Choroid plexus epithelial cell (primary cell): Measurements from ENCODE around the gene SNX30.

Source experiments
- DNase-seq: peaks from one replicate; pipeline ENCODE4 v3.0.0-alpha.2; 2010; ENCODE audit warnings: low read depth
- H3K4me3 ChIP-seq: 2 replicates; pipeline ENCODE4 v1.5.1; 2011; ENCODE audit warnings: low read depth, mild to moderate bottlenecking, control low read depth, low read length, moderate library complexity
- CTCF ChIP-seq: conservative IDR thresholded peaks from 2 replicates; pipeline ENCODE4 v1.5.1; 2011; ENCODE audit warnings: low read depth, mild to moderate bottlenecking, control low read depth, inconsistent platforms, low read length, moderate library complexity

The SNX30 gene

GRCh38 chr9:112881331-112881730, 130.8 kb downstream of the SNX30 start:
- peak; percentile 76 for DNase-seq
- TF ChIP-seq CTCF: no peak
- H3K4me3 ChIP-seq: no peak overlapping the region

GRCh38 chr9:112884101-112884500, 133.5 kb downstream of the SNX30 start:
- DNase-seq: peak; percentile 26
- no peak for TF ChIP-seq CTCF
- H3K4me3 ChIP-seq: no peak overlapping the region

- no peak overlapping the region for H3K4me3 ChIP-seq
- no peak for DNase-seq
- no peak for TF ChIP-seq CTCF
These were observed 134.2 kb downstream of the SNX30 start for GRCh38 chr9:112884721-112885120.

GRCh38 chr9:112885324-112885723, 134.8 kb downstream of the SNX30 start:
- no peak for DNase-seq
- TF ChIP-seq CTCF: no peak
- H3K4me3 ChIP-seq: no peak overlapping the region

GRCh38 chr9:112886351-112886750, 135.8 kb downstream of the SNX30 start:
- no peak for DNase-seq
- no peak for TF ChIP-seq CTCF
- no peak overlapping the region for H3K4me3 ChIP-seq

GRCh38 chr9:112887381-112887780, 136.8 kb downstream of the SNX30 start:
- peak; percentile 22 for TF ChIP-seq CTCF
- H3K4me3 ChIP-seq: no peak overlapping the region
- DNase-seq: no peak

DNA sequence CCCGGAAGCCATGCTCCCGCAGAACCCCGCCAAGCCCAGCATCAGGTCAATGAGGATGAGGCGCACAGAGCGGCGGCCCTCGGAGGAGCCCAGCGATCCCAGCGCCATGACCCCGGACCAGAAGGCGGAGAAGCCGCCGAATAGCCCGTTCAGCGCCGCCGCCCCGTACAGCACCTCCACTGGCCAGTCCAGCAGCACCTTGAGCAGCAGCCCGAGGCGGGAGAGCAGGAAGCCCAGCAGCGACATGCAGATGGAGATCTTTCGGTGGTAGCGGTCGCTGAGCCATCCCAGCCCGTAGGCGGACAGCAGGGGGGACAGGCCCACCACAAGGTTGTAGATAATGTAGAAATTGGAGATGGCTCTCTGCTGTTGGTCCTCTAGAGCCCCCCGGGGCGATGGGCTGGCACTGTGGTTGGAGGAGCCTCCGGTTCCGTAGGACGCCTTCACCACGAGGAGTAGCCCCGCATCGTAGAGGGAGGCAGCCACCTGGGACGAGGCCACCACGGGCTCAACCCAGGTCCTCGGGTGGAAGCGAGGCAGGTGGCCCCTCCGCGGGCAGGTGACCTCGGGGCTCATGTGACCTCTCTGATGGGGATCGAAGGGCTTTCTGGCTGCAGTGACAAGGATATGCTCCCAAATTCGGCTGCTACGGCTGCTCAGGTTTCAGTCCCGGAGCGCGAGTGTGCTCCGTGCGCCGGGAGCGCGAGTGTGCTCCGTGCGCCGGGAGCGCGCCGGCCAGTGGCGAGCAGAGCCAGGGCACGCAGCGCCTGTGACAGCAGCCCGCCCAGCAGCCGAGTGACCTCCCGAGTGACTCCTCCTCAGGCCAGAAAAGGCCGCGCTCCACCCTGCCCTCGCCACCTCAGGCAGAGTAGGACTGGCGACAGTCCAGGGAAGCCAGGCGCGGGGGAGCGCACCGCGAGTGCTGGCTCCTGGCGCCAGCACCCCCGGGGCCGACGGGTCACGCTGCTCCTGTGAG, 139.8 kb downstream of the SNX30 start, which contains the start of gene SLC46A2:
TSS of gene SLC46A2 (minus strand) at position 771 of the 976 bp plus-strand sequence. CDS start at position 576, 195 bp downstream.
- DNase-seq: no peak
- peak within 1 kb of the TSS; percentile 32 for H3K4me3 ChIP-seq
- no peak for TF ChIP-seq CTCF
